ENCODE data around the gene PDIA3.
"Not testable (repeated sequence)": the region's sequence is repeated elsewhere in the genome, so short reads cannot be mapped to it uniquely, and the experiment has no call there.

The PDIA3 gene

DNA sequence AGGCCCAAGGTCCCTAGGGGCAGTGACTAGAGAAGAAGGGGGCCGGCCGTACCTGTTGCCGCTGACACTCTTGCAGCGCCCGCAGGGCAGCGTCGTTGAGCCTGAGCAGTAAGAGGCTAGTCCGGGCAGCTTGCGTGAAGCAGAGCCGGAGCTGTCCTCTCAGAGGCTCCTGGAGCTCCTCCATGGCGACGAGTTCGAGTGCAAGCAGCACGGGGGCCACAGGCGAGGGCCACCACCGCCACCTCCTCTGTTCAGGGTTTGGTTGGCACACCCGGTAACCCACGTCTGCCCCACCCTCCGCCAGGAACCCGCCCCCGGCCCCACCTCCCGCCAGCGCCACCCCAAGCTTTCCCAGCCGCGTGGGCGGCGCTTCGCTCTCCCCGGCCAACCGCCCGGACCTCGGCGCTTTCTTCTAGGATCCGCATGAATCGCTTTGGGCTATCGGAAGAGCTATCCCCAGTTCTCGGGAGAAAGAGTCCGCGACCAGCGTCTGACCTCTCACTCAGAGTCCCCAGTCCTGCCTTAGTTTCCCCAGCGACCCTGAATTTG, 30.6 kb downstream of the PDIA3 start, which contains the start of gene ELL3:
TSS of gene ELL3 (minus strand) at position 249 of the 549 bp plus-strand sequence. CDS start at position 184, 65 bp downstream.
- DNase-seq (ENCODE audit: low read depth): peak; percentile 52

DNA sequence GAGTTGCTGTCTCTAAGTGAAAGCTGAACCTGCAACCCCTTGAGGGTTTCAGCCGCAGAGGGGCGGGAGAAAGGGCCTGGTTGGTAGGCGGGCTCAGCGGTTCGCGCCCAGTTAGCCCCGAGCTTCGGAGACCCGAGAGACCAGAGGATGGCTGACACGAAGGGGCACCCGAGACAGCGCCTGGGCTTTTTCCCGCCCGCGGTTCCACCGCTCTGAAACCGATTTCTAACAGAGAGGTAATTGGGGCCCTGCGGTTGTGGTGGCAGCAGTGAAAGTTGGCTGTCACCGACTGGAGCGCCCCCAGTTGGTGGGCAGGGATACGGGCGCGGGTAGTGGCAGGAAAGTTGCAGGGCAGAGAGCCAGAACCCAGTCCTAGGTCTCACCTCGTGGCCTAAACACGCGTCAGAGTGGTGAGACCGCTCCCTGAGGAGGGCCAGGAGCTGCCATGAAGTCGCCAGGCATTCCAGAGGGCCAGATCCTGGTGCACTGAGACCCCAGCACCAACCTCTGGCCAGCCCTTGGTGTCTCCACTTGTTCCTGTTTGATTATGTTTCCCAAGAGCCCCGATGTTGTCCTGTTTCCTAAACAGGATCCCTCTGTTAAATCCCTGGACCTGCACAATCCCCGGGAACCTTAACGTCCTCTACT, 31.2 kb downstream of the PDIA3 start:
- DNase-seq (ENCODE audit: low read depth): peak; percentile 76

DNA sequence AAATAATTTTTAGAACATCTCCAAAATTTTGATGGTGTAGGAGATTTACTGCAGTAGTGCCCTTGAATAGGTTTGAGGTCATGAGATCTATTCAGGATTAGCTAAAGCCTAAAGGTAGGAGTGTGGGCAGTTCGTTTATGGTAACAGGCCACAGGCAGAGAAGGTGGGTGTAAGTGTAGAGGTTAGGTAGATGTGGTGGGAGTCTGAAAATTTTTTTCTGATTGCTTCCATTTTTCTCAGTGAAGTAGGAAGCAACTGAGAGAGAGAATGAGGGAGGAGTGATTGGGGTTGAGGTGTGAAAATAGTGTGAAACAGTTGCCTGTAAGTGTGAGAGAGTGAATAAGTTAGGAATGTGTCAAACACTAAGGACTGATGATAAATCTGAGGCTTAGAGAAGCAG, 32.8 kb downstream of the PDIA3 start:
- no peak for DNase-seq (ENCODE audit: low read depth)

DNA sequence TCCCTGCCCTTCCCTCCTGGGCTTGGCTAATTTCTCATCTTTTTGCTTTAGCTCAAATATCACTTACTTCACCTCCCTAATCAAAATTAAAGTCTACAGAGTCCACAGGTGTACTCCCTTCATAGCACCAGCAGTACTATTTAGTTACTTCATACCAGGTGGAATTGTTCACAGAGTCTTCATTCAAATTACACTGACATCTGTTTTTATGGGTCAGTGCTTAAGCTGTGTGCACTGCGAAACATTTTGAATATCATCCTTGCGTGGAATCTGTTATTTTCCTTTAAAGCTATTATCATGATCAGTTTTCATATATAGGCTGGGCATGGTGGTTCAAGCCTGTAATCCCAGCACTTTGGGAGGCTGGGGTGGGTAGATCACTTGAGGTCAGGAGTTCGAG, 43.2 kb downstream of the PDIA3 start:
- DNase-seq (ENCODE audit: low read depth): no peak

DNA sequence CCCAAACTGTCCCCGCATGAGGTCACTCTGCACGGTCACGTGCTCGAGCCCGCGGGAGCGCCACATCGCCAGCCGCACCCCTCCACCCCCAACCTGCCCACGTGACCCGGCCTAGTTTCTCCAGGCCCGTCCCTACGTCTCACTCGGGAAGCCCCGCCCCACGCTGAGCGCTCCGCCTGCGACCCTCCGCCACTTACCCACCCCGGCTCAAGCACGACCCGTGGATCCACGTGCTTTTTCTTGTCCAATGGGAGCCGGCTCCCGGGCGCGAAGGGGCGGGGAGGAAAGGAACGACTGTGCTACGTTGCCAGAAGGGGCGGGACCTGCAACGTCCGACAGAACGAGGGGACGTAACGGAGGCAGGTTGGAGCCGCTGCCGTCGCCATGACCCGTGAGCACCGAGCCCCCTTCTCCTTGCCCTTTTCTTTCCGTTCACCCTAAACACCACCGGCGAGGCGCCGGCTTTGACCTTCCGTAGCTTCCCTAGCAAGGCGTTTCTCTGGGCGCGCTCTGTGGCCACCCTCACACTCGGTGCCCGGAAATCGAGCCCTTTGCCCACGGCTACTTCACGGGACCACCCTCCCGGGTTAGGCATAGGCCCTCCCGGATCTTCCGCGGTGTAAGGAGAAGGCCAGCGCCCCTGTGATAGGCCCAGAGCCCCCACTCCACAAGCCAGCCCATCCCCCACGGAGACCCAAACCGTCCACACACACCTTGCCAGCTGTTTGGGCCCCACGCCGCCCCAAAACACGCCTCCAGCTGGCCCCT, 45.9 kb downstream of the PDIA3 start, which contains the start of gene SERF2:
TSS of gene SERF2 (plus strand) at position 328 of the 768 bp plus-strand sequence. CDS start at position 385, 57 bp downstream.
- DNase-seq (ENCODE audit: low read depth): peak; percentile 100

DNA sequence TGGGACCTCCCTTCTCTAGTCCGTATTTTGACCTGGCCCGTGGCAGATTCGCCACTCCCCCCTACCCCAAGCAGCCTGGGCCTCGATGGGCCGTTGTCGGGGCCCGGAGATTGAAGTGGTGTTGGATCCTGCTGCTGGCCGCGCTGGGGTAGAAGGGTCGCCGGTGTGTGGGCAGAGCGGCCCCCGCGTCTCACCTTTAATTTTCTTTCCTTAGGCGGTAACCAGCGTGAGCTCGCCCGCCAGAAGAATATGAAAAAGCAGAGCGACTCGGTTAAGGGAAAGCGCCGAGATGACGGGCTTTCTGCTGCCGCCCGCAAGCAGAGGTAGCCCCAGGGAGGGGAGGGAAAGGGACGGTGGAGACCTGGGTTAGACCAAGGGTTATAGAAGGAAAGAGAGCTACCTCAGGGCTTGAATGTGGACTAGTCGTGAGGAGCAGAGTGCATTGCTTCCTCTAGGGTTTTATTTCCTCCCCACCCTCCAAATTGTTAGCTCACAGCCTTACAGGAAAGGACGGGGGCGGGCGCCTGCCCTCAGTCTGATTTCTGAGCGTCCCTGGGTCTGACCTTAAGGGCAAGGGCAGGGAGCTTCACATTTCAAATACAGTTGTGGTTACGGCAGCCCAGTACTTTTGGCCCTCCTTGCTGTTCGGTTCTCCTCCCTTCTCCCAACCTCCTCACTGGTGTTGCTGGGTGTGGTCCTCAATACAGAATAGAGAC, 46.7 kb downstream of the PDIA3 start:
- DNase-seq (ENCODE audit: low read depth): no peak

DNA sequence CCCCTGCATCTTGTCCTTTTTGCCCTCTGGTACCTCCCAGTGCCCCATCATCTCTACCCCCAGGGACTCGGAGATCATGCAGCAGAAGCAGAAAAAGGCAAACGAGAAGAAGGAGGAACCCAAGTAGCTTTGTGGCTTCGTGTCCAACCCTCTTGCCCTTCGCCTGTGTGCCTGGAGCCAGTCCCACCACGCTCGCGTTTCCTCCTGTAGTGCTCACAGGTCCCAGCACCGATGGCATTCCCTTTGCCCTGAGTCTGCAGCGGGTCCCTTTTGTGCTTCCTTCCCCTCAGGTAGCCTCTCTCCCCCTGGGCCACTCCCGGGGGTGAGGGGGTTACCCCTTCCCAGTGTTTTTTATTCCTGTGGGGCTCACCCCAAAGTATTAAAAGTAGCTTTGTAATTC, 47.4 kb downstream of the PDIA3 start:
- DNase-seq (ENCODE audit: low read depth): no peak

DNA sequence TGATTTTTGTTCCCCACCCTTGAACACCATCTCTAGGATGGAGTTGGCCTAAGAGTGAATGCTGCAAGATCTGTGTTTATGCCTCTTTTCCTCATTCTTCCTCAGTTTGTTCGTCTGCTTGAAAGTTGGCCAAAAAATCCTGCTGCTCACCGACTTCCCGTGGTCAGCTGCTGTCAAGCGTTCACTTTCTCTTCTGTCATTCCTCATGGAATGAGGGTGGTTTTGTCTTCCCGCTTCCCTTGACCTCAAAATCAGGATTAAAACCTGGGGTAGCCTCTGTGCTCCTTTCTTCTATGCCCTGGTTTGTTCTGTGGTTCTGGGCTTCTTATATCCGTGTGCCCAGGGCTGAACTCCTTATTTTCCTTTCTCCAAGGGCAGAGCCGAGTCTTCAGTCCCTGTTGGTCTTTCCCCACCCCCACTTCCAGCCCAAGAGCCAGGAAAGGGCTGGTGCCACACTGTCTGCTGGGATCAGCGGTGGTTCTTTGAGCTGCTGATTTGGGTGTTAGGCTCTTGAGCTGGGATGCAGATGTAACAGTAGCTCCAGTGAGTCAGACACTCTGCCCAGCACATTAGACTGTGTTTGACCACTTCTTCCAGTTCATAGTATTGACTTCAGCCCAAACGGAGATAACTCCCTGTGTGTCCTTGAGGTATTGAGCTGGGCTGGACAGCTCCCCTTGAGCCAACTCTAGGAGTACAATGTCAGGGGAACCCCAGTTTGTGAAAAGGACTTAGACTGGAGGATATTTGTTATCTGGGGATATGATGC, 48.2 kb downstream of the PDIA3 start:
- DNase-seq (ENCODE audit: low read depth): no peak

DNA sequence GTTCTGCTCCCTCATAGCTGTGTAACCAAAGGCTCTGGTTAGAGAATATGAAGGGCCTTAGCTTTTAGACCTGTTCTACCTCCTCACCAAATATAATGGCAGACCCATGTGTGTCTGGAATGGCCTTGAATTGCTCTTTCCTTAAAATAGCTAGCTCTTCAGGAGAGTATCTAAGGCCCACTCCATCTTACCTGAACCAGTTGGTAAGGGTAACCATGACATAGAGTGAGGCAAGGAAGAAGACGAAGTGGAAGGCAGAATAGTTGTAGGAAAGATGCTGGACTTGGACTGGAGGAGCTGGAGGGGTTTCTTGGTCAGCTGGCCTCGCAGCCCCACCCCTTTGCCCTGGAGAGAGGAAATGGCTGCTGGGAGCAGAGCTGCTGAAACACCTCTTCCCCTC, 49.0 kb downstream of the PDIA3 start:
- DNase-seq (ENCODE audit: low read depth): no peak

DNA sequence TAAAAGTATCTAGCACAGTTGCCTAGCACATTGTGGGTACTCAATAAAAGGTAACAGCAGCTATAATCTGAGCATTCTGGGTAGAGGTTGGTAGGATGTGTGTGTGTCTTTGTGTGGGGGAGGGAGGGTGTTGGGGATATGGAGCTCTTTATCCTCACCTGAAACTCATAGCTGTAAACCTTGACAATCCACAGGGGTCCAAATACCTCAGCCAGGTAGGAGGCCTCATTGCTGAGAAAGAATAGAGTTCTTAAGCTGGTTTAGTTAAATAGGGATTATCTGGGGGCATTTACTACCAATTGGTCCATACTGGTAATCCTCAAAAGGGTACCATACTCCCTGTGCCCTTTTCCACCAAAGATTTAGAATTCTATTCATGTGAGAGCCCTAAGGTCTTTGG, 49.8 kb downstream of the PDIA3 start:
- no peak for DNase-seq (ENCODE audit: low read depth)

DNA sequence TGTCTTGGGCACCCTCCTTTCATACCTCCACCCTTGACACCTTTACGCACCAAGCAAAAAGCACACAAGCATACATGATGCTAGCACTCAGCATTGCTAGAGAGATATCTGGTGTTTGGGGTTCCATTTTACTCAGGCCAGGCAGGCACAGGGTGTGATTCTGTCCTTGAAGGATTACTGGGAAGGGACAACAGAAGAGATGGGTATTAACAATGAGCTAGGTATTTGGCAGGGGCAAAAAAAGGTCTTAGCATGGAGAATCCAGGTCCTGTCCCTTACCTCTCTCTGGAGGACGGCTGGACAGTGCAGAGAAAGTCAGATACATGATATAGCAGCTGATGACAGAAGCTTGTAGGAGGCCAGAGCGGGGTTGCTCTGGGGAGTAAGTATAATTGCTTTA, 50.3 kb downstream of the PDIA3 start:
- no peak for DNase-seq (ENCODE audit: low read depth)

DNA sequence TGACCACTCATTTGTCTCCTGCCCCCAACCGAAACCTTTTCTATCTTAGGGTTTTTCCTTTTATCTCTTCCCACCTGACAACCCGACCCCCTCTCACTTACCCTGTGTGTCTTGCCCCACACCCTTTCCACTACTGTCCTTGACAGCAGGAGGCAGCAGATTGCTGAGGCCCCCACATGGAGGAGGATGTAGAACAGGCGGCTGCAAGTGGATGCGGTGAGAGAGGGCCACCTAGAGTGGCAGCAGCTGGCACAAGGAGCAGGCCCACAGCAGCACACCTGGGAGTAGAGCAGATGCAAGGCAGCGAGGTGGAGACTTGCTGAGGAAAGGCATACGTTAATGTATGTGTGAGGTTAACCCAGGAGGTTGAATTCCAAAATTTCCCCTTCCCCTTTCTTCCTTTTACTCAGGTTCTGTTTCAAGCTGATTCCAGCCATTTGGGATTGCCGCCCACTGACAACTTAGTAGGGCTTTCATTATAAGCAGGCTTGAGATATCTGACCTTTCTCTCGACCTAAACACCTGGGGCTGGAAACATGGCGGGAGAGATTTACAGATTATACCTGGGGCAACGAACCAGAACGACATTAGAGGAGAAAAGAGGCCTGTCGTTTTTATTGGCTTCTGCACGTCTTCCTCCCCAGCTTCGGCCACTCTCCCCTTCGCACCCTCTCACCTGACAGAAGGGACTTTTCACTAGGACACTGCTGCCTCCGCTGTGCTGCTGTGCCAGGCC, 53.1 kb downstream of the PDIA3 start:
- DNase-seq (ENCODE audit: low read depth): no peak

DNA sequence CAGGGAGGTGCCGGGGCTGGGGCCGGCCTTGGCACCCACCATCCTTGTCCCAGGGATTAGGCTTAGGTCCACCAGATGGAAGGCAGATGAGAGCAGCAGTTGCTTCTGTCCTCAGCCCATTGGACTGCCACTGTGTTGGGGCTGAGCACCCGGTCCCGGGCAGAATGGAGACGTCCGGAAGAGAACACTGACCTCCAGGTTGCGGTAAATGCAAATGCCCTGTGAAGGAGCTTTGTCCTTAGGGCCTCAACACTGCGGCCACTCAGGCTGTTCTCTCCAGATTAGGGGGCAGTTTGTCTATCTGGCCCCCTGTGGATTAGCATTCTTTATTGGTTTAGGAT, 53.7 kb downstream of the PDIA3 start, which contains the start of gene SERINC4:
TSS of gene SERINC4 (minus strand) at position 276 of the 341 bp plus-strand sequence. CDS start at position 42, 234 bp downstream.
- no peak for DNase-seq (ENCODE audit: low read depth)

DNA sequence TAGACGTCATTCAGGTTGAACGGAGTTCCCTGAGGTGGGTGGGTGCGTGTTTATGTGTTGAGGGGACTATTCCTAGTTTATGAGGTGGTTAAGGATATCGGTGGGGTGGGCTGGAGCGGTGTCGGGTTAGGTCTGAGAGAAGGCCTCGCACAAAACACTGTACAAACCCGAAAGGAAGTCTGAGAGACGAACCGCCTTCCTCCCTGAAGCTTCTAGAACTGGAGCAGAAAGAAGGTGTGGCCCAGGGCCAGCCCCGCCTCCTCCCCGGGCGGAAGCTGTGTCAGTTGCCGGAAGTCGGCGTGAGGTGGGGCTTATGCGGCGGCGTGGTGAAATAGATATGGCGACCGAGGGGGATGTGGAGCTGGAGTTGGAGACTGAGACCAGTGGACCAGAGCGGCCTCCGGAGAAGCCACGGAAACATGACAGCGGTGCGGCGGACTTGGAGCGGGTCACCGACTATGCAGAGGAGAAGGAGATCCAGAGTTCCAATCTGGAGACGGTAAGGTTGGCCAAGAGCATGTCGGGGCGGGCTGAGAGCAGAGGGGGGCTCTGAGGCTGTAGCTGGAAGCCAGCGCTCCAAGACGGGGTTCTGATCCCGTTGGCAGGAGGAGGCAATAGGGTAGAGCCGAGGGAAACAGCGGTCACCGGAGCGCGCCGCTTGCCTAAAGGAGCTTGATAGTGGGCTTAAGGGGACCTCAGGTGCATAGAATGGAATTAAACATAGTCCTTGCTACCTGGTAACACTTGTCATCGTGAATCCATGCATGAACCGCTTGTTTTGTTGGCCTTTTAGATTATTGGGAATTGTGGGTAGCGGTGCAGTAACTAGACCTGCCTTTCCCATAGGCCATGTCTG, 54.3 kb downstream of the PDIA3 start, which contains the start of gene HYPK:
TSS of gene HYPK (plus strand) at position 314 of the 856 bp plus-strand sequence. CDS start at position 338, 24 bp downstream.
- DNase-seq (ENCODE audit: low read depth): peak; percentile 86

DNA sequence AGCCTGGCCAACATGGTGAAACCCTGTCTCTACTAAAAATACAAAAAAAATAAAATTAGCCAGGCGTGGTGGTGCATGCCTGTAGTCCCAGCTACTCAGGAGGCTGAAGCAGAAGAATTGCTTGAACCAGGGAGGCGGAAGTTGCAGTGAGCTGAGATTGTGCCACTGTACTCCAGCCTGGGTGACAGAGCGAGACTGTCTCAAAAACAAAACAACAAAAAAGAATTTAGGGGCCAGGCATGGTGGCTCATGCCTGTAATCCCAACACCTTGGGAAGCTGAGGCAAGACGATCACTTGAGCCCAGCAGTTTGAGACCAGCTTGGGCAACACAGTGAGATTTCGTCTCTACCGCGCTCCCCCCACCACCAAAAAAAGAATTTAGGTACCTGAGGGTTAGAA, 56.4 kb downstream of the PDIA3 start:
- not testable (repeated sequence) for DNase-seq (ENCODE audit: low read depth)

DNA sequence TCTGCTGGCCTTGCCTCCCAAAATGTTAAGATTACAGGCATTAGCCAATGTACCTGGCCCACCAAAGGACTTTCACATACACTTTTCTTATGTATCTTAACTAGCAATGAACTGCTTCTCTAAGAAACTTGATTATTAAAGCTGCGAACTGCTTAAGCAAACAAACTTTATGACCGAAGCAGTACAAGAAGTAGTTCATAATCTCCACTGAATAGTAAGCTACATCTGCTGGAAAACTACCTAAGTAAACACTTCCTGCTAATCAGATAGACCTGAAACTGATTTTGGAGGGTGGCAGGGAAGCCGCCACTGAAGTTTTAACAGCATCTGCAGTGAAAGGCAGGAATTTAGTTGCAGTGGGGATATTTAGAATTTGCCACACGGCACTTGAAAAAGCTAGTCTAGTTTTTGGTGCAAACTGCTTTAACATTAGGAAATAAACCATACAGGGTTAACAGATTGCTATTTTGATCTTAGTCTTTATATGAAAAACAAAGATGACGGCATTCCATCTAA, 62.3 kb downstream of the PDIA3 start:
- DNase-seq (ENCODE audit: low read depth): no peak

DNA sequence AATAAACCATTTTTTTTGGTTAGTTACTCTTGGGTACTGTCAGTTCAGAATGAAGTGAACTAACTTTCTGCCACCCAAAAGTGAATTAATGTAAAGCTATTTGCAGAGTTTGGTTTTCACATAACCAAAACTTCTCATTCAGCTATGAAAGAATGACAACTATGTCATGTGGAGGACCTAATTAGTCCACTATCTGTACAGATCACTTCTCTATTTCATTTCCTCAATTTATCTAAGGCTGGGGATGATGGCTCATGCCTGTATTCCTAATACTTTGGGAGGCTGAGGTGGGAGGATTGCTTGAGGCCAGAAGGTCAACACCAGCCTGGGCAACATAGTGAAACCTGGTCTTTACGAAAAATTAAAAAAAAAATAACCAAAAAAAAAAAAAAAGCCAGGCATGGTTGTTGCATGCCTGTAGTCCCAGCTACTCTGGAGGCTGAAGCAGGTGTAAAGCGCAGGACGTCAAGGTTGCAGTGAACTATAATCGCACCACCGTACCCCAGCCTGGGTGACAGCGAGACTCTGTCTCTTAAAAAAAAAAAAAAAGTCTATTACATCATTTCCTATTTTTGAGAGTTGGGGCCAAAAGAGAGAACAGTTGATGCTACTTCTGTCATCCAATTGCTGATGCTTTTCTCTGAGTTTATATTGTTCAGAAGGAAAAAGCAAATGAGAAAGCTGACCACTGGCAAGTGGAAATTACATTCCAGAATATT, 62.9 kb downstream of the PDIA3 start:
- DNase-seq (ENCODE audit: low read depth): no peak

DNA sequence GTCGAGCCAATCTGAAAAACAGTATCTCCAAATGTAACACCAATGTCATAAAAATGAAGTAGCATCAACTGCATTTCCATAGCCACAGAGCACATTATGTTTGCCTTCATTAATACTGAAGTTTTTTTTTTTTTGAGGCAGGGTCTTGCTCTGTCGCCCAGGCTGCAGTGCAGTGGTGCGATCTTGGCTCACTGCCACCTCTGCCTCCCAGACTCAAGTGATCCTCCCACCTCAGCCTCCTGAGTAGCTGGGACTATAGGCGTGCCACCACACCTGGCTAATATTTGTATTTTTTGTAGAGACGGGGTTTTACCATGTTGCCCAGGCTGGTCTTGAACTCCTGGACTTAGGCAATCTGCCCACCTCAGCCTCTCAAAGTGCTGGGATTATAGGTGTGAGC, 68.8 kb downstream of the PDIA3 start:
- not testable (repeated sequence) for DNase-seq (ENCODE audit: low read depth)

DNA sequence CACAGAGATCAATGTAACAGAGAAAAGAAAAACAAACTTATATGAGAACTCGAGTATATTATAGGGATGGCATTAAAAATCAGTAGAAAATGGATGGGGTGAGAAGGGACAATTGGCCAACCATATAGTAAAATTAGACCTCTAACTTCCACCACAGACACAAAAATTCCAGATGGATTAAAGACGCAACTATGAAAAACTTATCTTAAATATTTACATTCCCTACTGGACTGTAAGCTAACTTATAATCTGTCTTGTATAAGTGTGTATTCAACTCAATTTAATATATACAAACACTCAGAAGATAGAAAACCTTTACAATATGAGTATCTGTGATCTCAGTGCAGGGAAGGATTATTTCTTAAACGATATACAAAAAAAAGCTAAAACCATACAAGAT, 75.3 kb downstream of the PDIA3 start:
- no peak for DNase-seq (ENCODE audit: low read depth)
